CD4-positive, alpha-beta memory T cell (primary cell): ENCODE measurements around the gene MNX1. TPM values are rescaled to one million over a fixed set of nuclear protein-coding genes. Genes with fewer than 3 reads are reported as not detected.

Source experiments
- CTCF ChIA-PET: fragments of 350-600 bp; sonication (Branson Sonifier 250); formaldehyde crosslinking; loops from one replicate; lab custom pipeline; 2021; ENCODE audit warnings: inconsistent platforms; ENCODE audit not compliant: partially characterized antibody; lab: Charles Lee
- POLR2A ChIA-PET: fragments of 350-600 bp; sonication (Branson Sonifier 250); formaldehyde crosslinking; loops from one replicate; lab custom pipeline; 2021; ENCODE audit not compliant: partially characterized antibody; lab: Charles Lee
- DNase-seq, 5 donors: peaks; one replicate each; pipeline versions ENCODE4 v3.0.0 to v3.0.0-alpha.2; 2020 to 2022; ENCODE audit warnings: mixed read lengths in 1 of 5
- H3K27ac ChIP-seq: one replicate; pipeline ENCODE4 v1.7.0; 2013; ENCODE audit warnings: low read depth, low read length
- H3K27me3 ChIP-seq: 2 replicates; pipeline ENCODE4 v1.7.0; 2013; ENCODE audit warnings: mild to moderate bottlenecking, low read length, moderate library complexity; ENCODE audit not compliant: insufficient read depth
- H3K36me3 ChIP-seq: 2 replicates; pipeline ENCODE4 v1.7.0; 2013; ENCODE audit warnings: mild to moderate bottlenecking, low read length, moderate library complexity; ENCODE audit not compliant: insufficient read depth
- H3K4me1 ChIP-seq: 2 replicates; pipeline ENCODE4 v1.7.0; 2013; ENCODE audit warnings: mild to moderate bottlenecking, low read length, moderate library complexity; ENCODE audit not compliant: insufficient read depth
- H3K4me3 ChIP-seq, 2 donors: one replicate each; pipeline ENCODE4 v1.7.0; 2013; ENCODE audit warnings: low read length in 2 of 2, mild to moderate bottlenecking in 1 of 2
- H3K9me3 ChIP-seq, 2 donors: one replicate each; pipeline ENCODE4 v1.7.0; 2013; ENCODE audit warnings: low read length in 2 of 2, control low read depth in 1 of 2; ENCODE audit not compliant: control insufficient read depth in 1 of 2
- H3K27ac Mint-ChIP-seq, 7 donors: one replicate each; pipeline ENCODE4 v1.8.0; 2020 to 2021; ENCODE audit warnings: mixed read lengths in 7 of 7, mild to moderate bottlenecking in 6 of 7, inconsistent platforms in 3 of 7, moderate library complexity in 3 of 7
- H3K27me3 Mint-ChIP-seq, 2 donors: one replicate each; pipeline ENCODE4 v1.8.0; 2020 to 2021; ENCODE audit warnings: mixed read lengths in 2 of 2
- H3K36me3 Mint-ChIP-seq, 2 donors: one replicate each; pipeline ENCODE4 v1.8.0; 2020 to 2021; ENCODE audit warnings: mixed read lengths in 2 of 2, inconsistent platforms in 1 of 2, mild to moderate bottlenecking in 1 of 2
- H3K4me1 Mint-ChIP-seq, 4 donors: one replicate each; pipeline ENCODE4 v1.8.0; 2020 to 2021; ENCODE audit warnings: mixed read lengths in 4 of 4, mild to moderate bottlenecking in 1 of 4
- H3K4me3 Mint-ChIP-seq, 8 donors: one replicate each; pipeline ENCODE4 v1.8.0; 2020 to 2021; ENCODE audit warnings: mixed read lengths in 8 of 8, mild to moderate bottlenecking in 7 of 8, moderate library complexity in 6 of 8, inconsistent platforms in 3 of 8
- H3K9me3 Mint-ChIP-seq, 8 donors: one replicate each; pipeline ENCODE4 v1.8.0; 2020 to 2021; ENCODE audit warnings: mixed read lengths in 8 of 8, mild to moderate bottlenecking in 5 of 8, inconsistent platforms in 3 of 8, moderate library complexity in 1 of 8
- intact Hi-C: fragments of 100-400 bp; cut with micrococcal nuclease; formaldehyde crosslinking; loops from one replicate; pipeline ENCODE4 v1.15.1; 2023
- polyA plus RNA-seq, 2 donors: library from polyadenylated mRNA; unstranded; fragments of 300-500 nt; fragmentation: Illumina TruSeq; gene quantifications; one replicate each; pipeline ENCODE4 v1.2.3, GENCODE V29; 2021
- total RNA-seq, 2 experiments: library from RNA; stranded (reverse); gene quantifications; one replicate each; pipeline ENCODE4 v1.2.3, GENCODE V29; 2021

MNX1 gene
- total and polyA plus RNA-seq, 4 experiments from 2014 or later: not detected

- Mint-ChIP-seq H3K36me3 (no peaks in the 10 kb centered on the region), H3K27ac (peak overlapping the region in 1 of 7 donors; percentile 37), H3K27me3 (peaks cover 42 to 53% of the 10 kb centered on the region in 2 donors), H3K4me1 (peaks cover 0 to 5% (median 1%) of the 10 kb centered on the region in 4 donors), H3K9me3 (peaks cover 0 to 3% (median 0%) of the 10 kb centered on the region in 8 donors), H3K4me3 (no peak overlapping the region)
- CTCF ChIA-PET: no interaction called here
- POLR2A ChIA-PET: no interaction called here
- no peaks in the 10 kb centered on the region for H3K36me3 ChIP-seq
- no peaks in the 10 kb centered on the region for H3K9me3 ChIP-seq
- H3K4me3 ChIP-seq: no peak overlapping the region
- H3K4me1 ChIP-seq: peaks cover 6% of the 10 kb centered on the region
- intact Hi-C loops: no loop called here
- H3K27ac ChIP-seq: no peak overlapping the region
- DNase-seq: no peak
- peaks cover 14% of the 10 kb centered on the region for H3K27me3 ChIP-seq
Measured at GRCh38 chr7:156994417-156994816, 16.0 kb downstream of the MNX1 start.

- POLR2A ChIA-PET: interaction anchor here (1.1 kb wide), 1 partner anchor 25 kb away, joined by 3 read pairs; no protein-coding TSS in a partner anchor
- Mint-ChIP-seq H3K4me3 (no peak overlapping the region), H3K27ac (no peak overlapping the region)
Measured at GRCh38 chr7:156993925-156994235, 16.6 kb downstream of the MNX1 start.

GRCh38 chr7:156993021-156993924 is 17.2 kb downstream of the MNX1 start:
- Histone ChIP-seq H3K4me3 (no peak overlapping the region), H3K4me1 (no peaks in the 10 kb centered on the region), H3K9me3 (no peaks in the 10 kb centered on the region), H3K27me3 (peaks cover 7% of the 10 kb centered on the region), H3K27ac (no peak overlapping the region), H3K36me3 (no peaks in the 10 kb centered on the region)
- H3K4me1 Mint-ChIP-seq: no peaks in the 10 kb centered on the region
- H3K36me3 Mint-ChIP-seq: no peaks in the 10 kb centered on the region
- ChIA-PET POLR2A (interaction anchor here (1.1 kb wide), 1 partner anchor 25 kb away, joined by 3 read pairs; no protein-coding TSS in a partner anchor), CTCF (no interaction called here)
- intact Hi-C loops: no loop called here
- peaks cover 36 to 45% of the 10 kb centered on the region in 2 donors for H3K27me3 Mint-ChIP-seq
- H3K4me3 Mint-ChIP-seq: no peak overlapping the region
- no peak for DNase-seq
- peaks cover 0 to 3% (median 0%) of the 10 kb centered on the region in 8 donors for H3K9me3 Mint-ChIP-seq
- H3K27ac Mint-ChIP-seq: no peak overlapping the region

More at GRCh38 chr7:156993925-156994235, 16.6 kb downstream of the MNX1 start:
- Histone ChIP-seq H3K4me1 (peaks cover under 1% of the 10 kb centered on the region), H3K36me3 (no peaks in the 10 kb centered on the region), H3K9me3 (no peaks in the 10 kb centered on the region), H3K4me3 (no peak overlapping the region), H3K27me3 (peaks cover 10% of the 10 kb centered on the region), H3K27ac (no peak overlapping the region)
- no peaks in the 10 kb centered on the region for H3K36me3 Mint-ChIP-seq
- peaks cover 0 to 3% (median 0%) of the 10 kb centered on the region in 8 donors for H3K9me3 Mint-ChIP-seq
- peaks cover 0 to under 1% (median 0%) of the 10 kb centered on the region in 4 donors for H3K4me1 Mint-ChIP-seq
- CTCF ChIA-PET: no interaction called here
- DNase-seq: no peak
- intact Hi-C loops: no loop called here
- peaks cover 40 to 48% of the 10 kb centered on the region in 2 donors for H3K27me3 Mint-ChIP-seq

GRCh38 chr7:156989766-156990535 is 20.5 kb downstream of the MNX1 start:
- Histone ChIP-seq H3K4me1 (no peaks in the 10 kb centered on the region), H3K27ac (no peak overlapping the region), H3K36me3 (no peaks in the 10 kb centered on the region), H3K4me3 (no peak overlapping the region), H3K9me3 (no peaks in the 10 kb centered on the region), H3K27me3 (no peaks in the 10 kb centered on the region)
- H3K4me1 Mint-ChIP-seq: no peaks in the 10 kb centered on the region
- H3K27ac Mint-ChIP-seq: no peak overlapping the region
- intact Hi-C loops: no loop called here
- H3K4me3 Mint-ChIP-seq: no peak overlapping the region
- no peak for DNase-seq
- ChIA-PET CTCF (no interaction called here), POLR2A (no interaction called here)
- H3K27me3 Mint-ChIP-seq: peaks cover 15 to 20% of the 10 kb centered on the region in 2 donors
- H3K9me3 Mint-ChIP-seq: no peaks in the 10 kb centered on the region
- no peaks in the 10 kb centered on the region for H3K36me3 Mint-ChIP-seq

DNA sequence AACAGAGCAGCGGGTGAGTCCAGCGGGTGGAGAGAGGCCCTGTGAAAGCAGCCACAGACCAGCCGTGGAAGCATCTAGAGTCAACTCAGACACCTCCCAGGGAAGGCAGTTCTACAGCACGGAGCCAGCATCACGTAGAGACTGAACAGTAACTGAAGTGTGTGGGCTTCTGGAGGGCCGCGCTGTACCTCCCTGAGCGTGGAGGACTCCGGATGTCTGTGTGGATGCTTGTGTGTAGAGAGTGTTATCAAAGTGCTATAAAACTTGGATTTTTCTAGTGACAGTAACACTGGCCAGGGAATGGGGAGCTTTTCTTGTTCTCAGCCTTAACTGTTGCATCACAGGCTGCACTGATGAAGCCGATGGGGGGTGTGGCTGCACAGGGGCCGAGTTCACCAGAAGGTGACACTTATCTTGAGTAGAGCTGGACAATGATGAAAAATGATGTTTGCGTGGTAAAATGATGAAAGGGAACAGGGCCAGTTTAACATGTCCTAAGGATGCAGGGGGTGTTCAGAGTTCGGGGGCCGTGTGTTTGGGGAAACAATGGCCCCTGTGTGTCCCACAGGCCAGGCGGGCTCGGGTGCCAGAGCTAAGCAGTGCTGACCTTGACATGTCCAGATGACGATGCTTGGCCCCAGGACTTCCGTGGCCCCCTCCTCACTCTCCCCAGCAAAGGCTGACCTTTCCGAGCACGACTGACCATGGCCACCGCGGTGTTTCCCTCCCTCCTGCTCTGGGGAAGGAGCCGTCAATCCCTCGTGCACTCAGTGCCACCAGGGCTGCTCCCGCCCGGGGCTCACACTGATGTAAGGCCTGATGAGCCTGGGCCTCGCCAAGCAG is 21.9 kb downstream of the MNX1 start:
- Histone ChIP-seq H3K27ac (no peak overlapping the region), H3K4me3 (no peak overlapping the region), H3K27me3 (no peaks in the 10 kb centered on the region), H3K4me1 (no peaks in the 10 kb centered on the region), H3K36me3 (no peaks in the 10 kb centered on the region), H3K9me3 (no peaks in the 10 kb centered on the region)
- Mint-ChIP-seq H3K27me3 (peaks cover 8 to 15% of the 10 kb centered on the region in 2 donors), H3K36me3 (no peaks in the 10 kb centered on the region), H3K27ac (no peak overlapping the region), H3K4me1 (no peaks in the 10 kb centered on the region), H3K9me3 (no peaks in the 10 kb centered on the region), H3K4me3 (no peak overlapping the region)
- no peak for DNase-seq
- ChIA-PET POLR2A (no interaction called here), CTCF (no interaction called here)
- intact Hi-C loops: no loop called here

DNA sequence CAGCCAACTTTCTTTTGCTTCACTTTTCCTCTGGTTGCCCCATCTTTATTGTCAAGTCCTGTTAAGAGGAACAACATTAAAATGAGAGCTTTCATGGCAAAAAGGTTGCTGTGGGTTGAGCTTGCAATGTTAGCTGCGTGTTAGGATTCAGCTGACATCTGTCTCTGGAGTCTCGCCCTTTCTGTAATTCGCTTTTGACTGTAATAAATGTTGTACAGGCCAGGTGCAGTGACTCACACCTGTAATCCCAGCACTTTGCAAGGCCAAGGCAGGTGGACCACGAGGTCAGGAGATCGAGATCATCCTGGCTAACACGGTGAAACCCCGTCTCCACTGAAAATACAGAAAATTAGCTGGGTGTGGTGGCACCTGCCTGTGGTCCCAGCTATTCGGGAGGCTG is 24.1 kb downstream of the MNX1 start:
- CTCF ChIA-PET: no interaction called here
- peaks cover 1 to 5% of the 10 kb centered on the region in 2 donors for H3K36me3 Mint-ChIP-seq

More for the DNA sequence above, 24.1 kb downstream of the MNX1 start:
- Histone ChIP-seq H3K4me1 (no peaks in the 10 kb centered on the region), H3K9me3 (no peaks in the 10 kb centered on the region), H3K27ac (no peak overlapping the region), H3K4me3 (no peak overlapping the region), H3K27me3 (no peaks in the 10 kb centered on the region), H3K36me3 (no peaks in the 10 kb centered on the region)
- POLR2A ChIA-PET: no interaction called here
- Mint-ChIP-seq H3K4me3 (no peak overlapping the region), H3K27me3 (peaks cover 6 to 8% of the 10 kb centered on the region in 2 donors), H3K4me1 (no peaks in the 10 kb centered on the region), H3K9me3 (peaks cover 0 to 2% (median 0%) of the 10 kb centered on the region in 8 donors), H3K27ac (no peak overlapping the region)
- intact Hi-C loops: no loop called here
- no peak for DNase-seq
